ENCODE measurements around the gene TMX2. TPM values are rescaled to one million over a fixed set of nuclear protein-coding genes. Genes with fewer than 3 reads are reported as not detected.

TMX2 gene
- total and polyA plus RNA-seq, 10 of the 15 experiments (the other 5 are each of a cell fraction or from before 2014, with no cell fraction given) = 64.3 to 134 (median 91.6) TPM

DNA sequence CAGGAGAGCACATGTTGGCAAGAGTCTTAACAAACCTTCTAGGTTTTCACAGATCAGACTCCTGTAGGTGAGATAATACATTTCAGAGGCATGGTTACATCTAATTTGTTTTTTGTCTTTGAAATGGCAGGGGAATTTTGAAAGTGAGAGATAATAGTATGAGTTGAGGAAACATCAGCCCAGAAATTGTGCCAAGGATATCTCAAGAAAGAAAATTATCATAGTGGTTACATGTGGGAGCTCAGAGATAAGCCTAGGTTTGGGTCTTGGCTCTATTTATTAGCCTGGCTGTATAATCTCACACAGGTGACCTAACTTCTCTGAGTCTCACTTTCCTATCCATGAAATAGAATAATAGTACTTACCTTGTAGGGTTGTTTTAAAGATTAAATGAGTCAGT is 38.8 kb downstream of the TMX2 start:
- no TSS peak for BruUV-seq (replicated peaks)

More for the DNA sequence above, 38.8 kb downstream of the TMX2 start:
- in situ Hi-C loops (cut with MboI) = no loop called here
- H3K9me3 ChIP-seq (replicated peaks; ENCODE audit: control insufficient read depth, insufficient read depth, low read length) = no peaks in the 10 kb centered on the region; the same call in 2 of the 3 replicates
- intact Hi-C loops (cut with micrococcal nuclease; ENCODE audit: unreplicated experiment) = loop anchor here (1.0 kb wide), 1 partner anchor 49 kb away; no protein-coding TSS in a partner anchor
- no peak overlapping the region for H3K4me3 ChIP-seq
- no peaks in the 10 kb centered on the region for H3K4me1 ChIP-seq (ENCODE audit: control insufficient read depth, insufficient read depth, low read length)
- no peak overlapping the region for H3K9ac ChIP-seq (ENCODE audit: control insufficient read depth, insufficient read depth, low read length)
- no peak overlapping the region for H3K27ac ChIP-seq (ENCODE audit: control insufficient read depth, insufficient read depth)
- H3K79me2 ChIP-seq (ENCODE audit: control insufficient read depth, insufficient read depth, low read length) = no peaks in the 10 kb centered on the region
- CTCF ChIA-PET = interaction anchor here (0.7 to 12.2 kb wide), 16 partner anchors 9 to 878 kb away, joined by 3 to 227 read pairs (median 4); partner anchors contain the start of genes CTNND1, MED19 and SELENOH
- no peak overlapping the region for H2AFZ ChIP-seq (ENCODE audit: control insufficient read depth, low read depth, low read length)
- H4K20me1 ChIP-seq (ENCODE audit: control insufficient read depth, insufficient read depth) = no peaks in the 10 kb centered on the region
- RAD21 ChIA-PET (ENCODE audit: unreplicated experiment) = interaction anchor here (1.0 to 3.2 kb wide), 4 partner anchors 10 to 49 kb away, joined by 3 to 69 read pairs (median 10); partner anchors contain the start of gene CTNND1
- FAIRE-seq = no peak
- H3K36me3 ChIP-seq (ENCODE audit: control insufficient read depth in 2 of 2, insufficient read depth in 2 of 2, low read length in 1 of 2) = no peaks in the 10 kb centered on the region; a peak in 1 of 4 replicates
- SMC1A ChIA-PET (ENCODE audit: uncharacterized antibody, unreplicated experiment) = interaction anchor here (0.5 to 3.3 kb wide), 19 partner anchors 9 to 774 kb away, joined by 3 to 58 read pairs (median 4); partner anchors contain the start of genes CTNND1 and SELENOH
- DNase-seq (ENCODE audit: low read depth, low spot score) = no peak
- POLR2A ChIA-PET = interaction anchor here (1.0 to 1.4 kb wide), 3 partner anchors 10 to 49 kb away, joined by 3 to 6 read pairs (median 3); partner anchors contain the start of genes CTNND1 and SELENOH
- no peak; the same call in 2 of the 3 replicates for ATAC-seq
- no peak overlapping the region for H3K4me2 ChIP-seq (ENCODE audit: control insufficient read depth, insufficient read depth)
- TF ChIP-seq ATF3 (IDR thresholded peaks at IDR 0.05; ENCODE audit: borderline replicate concordance, extremely low read depth, low read depth, low read length) (no peak), LARP7 (IDR thresholded peaks at IDR 0.05) (no peak), SMARCA5 (IDR thresholded peaks at IDR 0.05) (no peak), RUNX3 (IDR thresholded peaks at IDR 0.05; ENCODE audit: low read length) (no peak), CREM (IDR thresholded peaks at IDR 0.05; ENCODE audit: low read depth) (no peak)
- TF ChIP-seq, protein P1, sequence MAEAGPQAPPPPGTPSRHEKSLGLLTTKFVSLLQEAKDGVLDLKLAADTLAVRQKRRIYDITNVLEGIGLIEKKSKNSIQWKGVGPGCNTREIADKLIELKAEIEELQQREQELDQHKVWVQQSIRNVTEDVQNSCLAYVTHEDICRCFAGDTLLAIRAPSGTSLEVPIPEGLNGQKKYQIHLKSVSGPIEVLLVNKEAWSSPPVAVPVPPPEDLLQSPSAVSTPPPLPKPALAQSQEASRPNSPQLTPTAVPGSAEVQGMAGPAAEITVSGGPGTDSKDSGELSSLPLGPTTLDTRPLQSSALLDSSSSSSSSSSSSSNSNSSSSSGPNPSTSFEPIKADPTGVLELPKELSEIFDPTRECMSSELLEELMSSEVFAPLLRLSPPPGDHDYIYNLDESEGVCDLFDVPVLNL (IDR thresholded peaks at IDR 0.05; ENCODE audit: low read depth, low read length) = no peak
- no peaks in the 10 kb centered on the region for H3K27me3 ChIP-seq (replicated peaks in 1 of 2; ENCODE audit: control insufficient read depth in 2 of 2, insufficient read depth in 2 of 2, low read length in 1 of 2)
